GM18519 (cell line): ENCODE data around the gene SLC22A23.

Experiments used
- ATAC-seq: cut with Tn5 transposase; IDR thresholded peaks from one replicate; pipeline ENCODE4 v1.9.1; 2021; ENCODE audit warnings: mild to moderate bottlenecking, moderate library complexity; ENCODE audit not compliant: unreplicated experiment, low FRiP score

The SLC22A23 gene

GRCh38 chr6:3480009-3480408, 23.2 kb upstream of the SLC22A23 start:
- ATAC-seq, result no peak

- no peak for ATAC-seq
These were observed 16.9 kb upstream of the SLC22A23 start for GRCh38 chr6:3473773-3474172.

- no peak for ATAC-seq
These were observed 14.9 kb upstream of the SLC22A23 start for GRCh38 chr6:3471711-3472110.

- no peak for ATAC-seq
These were observed 14.4 kb upstream of the SLC22A23 start for GRCh38 chr6:3471286-3471685.

GRCh38 chr6:3468585-3468984, 11.7 kb upstream of the SLC22A23 start:
- ATAC-seq, result no peak

GRCh38 chr6:3467996-3468395, 11.1 kb upstream of the SLC22A23 start:
- no peak for ATAC-seq

GRCh38 chr6:3466488-3467219, 9.8 kb upstream of the SLC22A23 start:
- no peak for ATAC-seq

GRCh38 chr6:3460253-3460652, 3.4 kb upstream of the SLC22A23 start:
- ATAC-seq, result no peak

GRCh38 chr6:3458706-3459421, 2.0 kb upstream of the SLC22A23 start:
- ATAC-seq, result no peak

- no peak for ATAC-seq
These were observed 1.1 kb upstream of the SLC22A23 start for GRCh38 chr6:3457710-3458602.

- no peak for ATAC-seq
These were observed 404 bp downstream of the SLC22A23 start for GRCh38 chr6:3456395-3456897.

- ATAC-seq, result no peak
These were observed 1.1 kb downstream of the SLC22A23 start for GRCh38 chr6:3455569-3456394.

- ATAC-seq, result no peak
These were observed 1.7 kb downstream of the SLC22A23 start for GRCh38 chr6:3455147-3455568.

GRCh38 chr6:3454273-3455010, 2.4 kb downstream of the SLC22A23 start:
- no peak for ATAC-seq

- no peak for ATAC-seq
These were observed 3.2 kb downstream of the SLC22A23 start for GRCh38 chr6:3453413-3454272.

GRCh38 chr6:3451498-3451897, 5.4 kb downstream of the SLC22A23 start:
- no peak for ATAC-seq

- ATAC-seq, result no peak
These were observed 6.0 kb downstream of the SLC22A23 start for GRCh38 chr6:3450888-3451287.

GRCh38 chr6:3449750-3450305, 7.0 kb downstream of the SLC22A23 start:
- ATAC-seq, result no peak
